Spleen (tissue), 7 donors: ENCODE measurements around the gene TMEM61.

ENCODE experiments used
- POLR2A ChIP-seq, 3 donors: fragments of 450-650 bp; IDR thresholded peaks; one replicate each; pipeline ENCODE4 v1.5.1; 2017; ENCODE audit warnings: antibody characterized with exemption in 3 of 3, mild to moderate bottlenecking in 1 of 3
- POLR2AphosphoS5 ChIP-seq, 3 donors: sonication (generic); formaldehyde crosslinking; IDR thresholded peaks; one replicate each; pipeline ENCODE4 v1.5.1; 2017; ENCODE audit warnings: antibody characterized with exemption in 3 of 3
- TF ChIP-seq, protein P1 (sequence below), 11 experiments: fragments of 200-600 bp in 7 of 11; fragments of 450-650 bp in 4 of 11; sonication (generic) in 4 of 11; IDR thresholded peaks in 8 of 11; conservative IDR thresholded peaks in 3 of 11; 1 replicate in 7 of 11; 2 replicates in 4 of 11; pipeline versions ENCODE4 v1.4.0 to v1.8.0; 2016 to 2021; ENCODE audit warnings: antibody characterized with exemption in 11 of 11, inconsistent platforms in 4 of 11, mild to moderate bottlenecking in 1 of 11
- donor health status: DM: no; HTN: no; CAD: no; lungs with moderate emphysema.
- donor health status: DM: no; HTN: no; CAD: no.
- donor health status: DM: no; HTN: no; CAD: no.

DNA sequence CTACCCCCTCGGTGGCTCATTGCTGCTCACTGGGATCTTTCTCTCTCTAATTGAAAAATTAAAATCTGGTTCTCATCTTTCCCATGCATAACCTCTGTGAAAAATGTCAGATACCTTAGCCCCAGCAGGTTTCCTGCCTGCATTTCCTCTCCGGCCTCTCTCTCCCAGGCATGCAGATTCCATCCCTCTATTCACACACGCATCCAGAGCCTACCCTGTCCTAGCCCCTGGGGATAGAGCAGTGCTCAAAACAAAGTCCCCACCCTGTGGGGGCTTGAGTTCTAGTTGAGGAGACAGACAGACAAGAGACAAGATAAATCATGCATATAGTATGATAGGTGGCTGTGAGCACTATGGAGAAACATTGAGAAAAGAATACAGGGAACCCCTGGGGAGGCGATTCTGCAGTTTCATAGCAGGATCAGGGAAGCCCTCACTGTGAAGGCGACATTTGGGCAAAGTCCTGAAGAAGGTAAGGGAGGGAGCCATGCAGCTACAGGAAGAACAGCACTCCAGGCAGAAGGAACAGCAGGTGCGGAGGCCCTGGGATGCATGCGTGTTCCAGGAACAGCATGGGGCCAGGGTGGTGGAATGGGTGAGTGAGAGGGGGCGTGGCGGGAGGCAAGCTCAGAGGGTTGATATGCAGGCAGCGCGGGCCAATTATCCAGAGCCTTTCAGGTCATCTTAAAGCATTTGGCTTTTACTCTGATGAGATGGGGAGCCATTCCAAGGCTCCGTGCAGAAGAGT lies 14.8 kb downstream of the TMEM61 start:
- TF ChIP-seq, protein P1, sequence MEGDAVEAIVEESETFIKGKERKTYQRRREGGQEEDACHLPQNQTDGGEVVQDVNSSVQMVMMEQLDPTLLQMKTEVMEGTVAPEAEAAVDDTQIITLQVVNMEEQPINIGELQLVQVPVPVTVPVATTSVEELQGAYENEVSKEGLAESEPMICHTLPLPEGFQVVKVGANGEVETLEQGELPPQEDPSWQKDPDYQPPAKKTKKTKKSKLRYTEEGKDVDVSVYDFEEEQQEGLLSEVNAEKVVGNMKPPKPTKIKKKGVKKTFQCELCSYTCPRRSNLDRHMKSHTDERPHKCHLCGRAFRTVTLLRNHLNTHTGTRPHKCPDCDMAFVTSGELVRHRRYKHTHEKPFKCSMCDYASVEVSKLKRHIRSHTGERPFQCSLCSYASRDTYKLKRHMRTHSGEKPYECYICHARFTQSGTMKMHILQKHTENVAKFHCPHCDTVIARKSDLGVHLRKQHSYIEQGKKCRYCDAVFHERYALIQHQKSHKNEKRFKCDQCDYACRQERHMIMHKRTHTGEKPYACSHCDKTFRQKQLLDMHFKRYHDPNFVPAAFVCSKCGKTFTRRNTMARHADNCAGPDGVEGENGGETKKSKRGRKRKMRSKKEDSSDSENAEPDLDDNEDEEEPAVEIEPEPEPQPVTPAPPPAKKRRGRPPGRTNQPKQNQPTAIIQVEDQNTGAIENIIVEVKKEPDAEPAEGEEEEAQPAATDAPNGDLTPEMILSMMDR (IDR thresholded peaks at IDR 0.05 in 8 of 11, conservative IDR thresholded peaks at IDR 0.05 in 3 of 11), result no peak
- TF ChIP-seq POLR2A (IDR thresholded peaks at IDR 0.05) (no peak), POLR2AphosphoS5 (IDR thresholded peaks at IDR 0.05) (no peak)
